HEK293T (cell line): ENCODE measurements around the gene B3GNT2.
"Not testable (repeated sequence)": the region's sequence is repeated elsewhere in the genome, so short reads cannot be mapped to it uniquely, and the experiment has no call there.

Experiments used
- CTCF ChIA-PET: fragments of 350-600 bp; formaldehyde crosslinking; extraction: SDS; loops from one replicate; lab custom pipeline; 2021; ENCODE audit warnings: antibody characterized with exemption, inconsistent platforms; lab: Yijun Ruan, JAX
- POLR2A ChIA-PET: fragments of 350-600 bp; formaldehyde crosslinking; extraction: SDS; loops from one replicate; lab custom pipeline; 2020; ENCODE audit warnings: antibody characterized with exemption, inconsistent platforms; lab: Yijun Ruan, JAX
- DNase-seq: peaks from one replicate; pipeline ENCODE4 v3.0.0; 2012; ENCODE audit warnings: mixed read lengths; ENCODE audit errors: extremely low spot score
- ARNT ChIP-seq: fragments of 450-650 bp; IDR thresholded peaks from 2 replicates; pipeline ENCODE4 v1.6.1; 2017; ENCODE audit warnings: mild to moderate bottlenecking
- BHLHE40 ChIP-seq: fragments of 450-650 bp; IDR thresholded peaks from 2 replicates; pipeline ENCODE4 v1.6.1; 2016; ENCODE audit warnings: mild to moderate bottlenecking, moderate library complexity, borderline replicate concordance
- CTBP1 ChIP-seq: fragments of 450-650 bp; IDR thresholded peaks from 2 replicates; pipeline ENCODE4 v1.6.1; 2016; ENCODE audit warnings: borderline replicate concordance
- ELF4 ChIP-seq: fragments of 450-650 bp; IDR thresholded peaks from 2 replicates; pipeline ENCODE4 v1.6.1; 2017; ENCODE audit warnings: antibody characterized with exemption
- FOXA1 ChIP-seq: fragments of 450-650 bp; IDR thresholded peaks from 2 replicates; pipeline ENCODE4 v1.6.1; 2016; ENCODE audit warnings: mild to moderate bottlenecking
- FOXK2 ChIP-seq: fragments of 450-650 bp; IDR thresholded peaks from 2 replicates; pipeline ENCODE4 v1.6.1; 2016; ENCODE audit warnings: mild to moderate bottlenecking
- FOXM1 ChIP-seq: fragments of 450-650 bp; IDR thresholded peaks from 2 replicates; pipeline ENCODE4 v1.6.1; 2017; ENCODE audit warnings: mild to moderate bottlenecking, borderline replicate concordance
- HDGF ChIP-seq: fragments of 450-650 bp; IDR thresholded peaks from 2 replicates; pipeline ENCODE4 v1.6.1; 2017; ENCODE audit warnings: antibody characterized with exemption, borderline replicate concordance
- L3MBTL2 ChIP-seq: fragments of 450-650 bp; conservative IDR thresholded peaks from 2 replicates; pipeline ENCODE4 v1.6.1; 2016; ENCODE audit warnings: mild to moderate bottlenecking
- LEF1 ChIP-seq: fragments of 450-650 bp; IDR thresholded peaks from 2 replicates; pipeline ENCODE4 v1.6.1; 2017; ENCODE audit warnings: mild to moderate bottlenecking, borderline replicate concordance
- NFRKB ChIP-seq: fragments of 450-650 bp; IDR thresholded peaks from 2 replicates; pipeline ENCODE4 v1.6.1; 2016; ENCODE audit warnings: mild to moderate bottlenecking, moderate library complexity
- PKNOX1 ChIP-seq: fragments of 450-650 bp; IDR thresholded peaks from 2 replicates; pipeline ENCODE4 v1.6.1; 2016
- SP1 ChIP-seq: fragments of 450-650 bp; IDR thresholded peaks from 2 replicates; pipeline ENCODE4 v1.6.1; 2017
- SUZ12 ChIP-seq: fragments of 450-650 bp; IDR thresholded peaks from 2 replicates; pipeline ENCODE4 v1.6.1; 2016; ENCODE audit warnings: mild to moderate bottlenecking
- TARDBP ChIP-seq: fragments of 450-650 bp; IDR thresholded peaks from 2 replicates; pipeline ENCODE4 v1.6.1; 2016
- ZNF384 ChIP-seq: fragments of 450-650 bp; IDR thresholded peaks from 2 replicates; pipeline ENCODE4 v1.6.1; 2016

Gene B3GNT2

GRCh38 chr2:62152000-62152399, 43.9 kb upstream of the B3GNT2 start:
- ChIA-PET CTCF (no interaction called here), POLR2A (no interaction called here)
- no peak for TF ChIP-seq LEF1
- DNase-seq = no peak

GRCh38 chr2:62156861-62157496, 38.9 kb upstream of the B3GNT2 start:
- no peak for DNase-seq
- no peak for TF ChIP-seq CTBP1
- no peak for TF ChIP-seq NFRKB
- no peak for TF ChIP-seq ELF4
- TF ChIP-seq FOXA1 = no peak
- TF ChIP-seq ARNT = no peak
- no peak for TF ChIP-seq FOXM1
- TF ChIP-seq LEF1 = no peak
- no peak for TF ChIP-seq L3MBTL2
- no peak for TF ChIP-seq SUZ12
- TF ChIP-seq TARDBP = no peak
- no peak for TF ChIP-seq SP1
- TF ChIP-seq FOXK2 = no peak
- TF ChIP-seq PKNOX1 = no peak
- ChIA-PET CTCF (no interaction called here), POLR2A (no interaction called here)

- no peak for TF ChIP-seq ELF4
- ChIA-PET CTCF (no interaction called here), POLR2A (no interaction called here)
- DNase-seq = no peak
Observed at GRCh38 chr2:62158444-62159121, 37.3 kb upstream of the B3GNT2 start.

- CTCF ChIA-PET, POLR2A ChIA-PET, DNase-seq: not testable (repeated sequence)
Observed at GRCh38 chr2:62160691-62161090, 35.2 kb upstream of the B3GNT2 start.

- CTCF ChIA-PET = interaction anchor here (0.7 kb wide), 1 partner anchor 311 kb away, joined by 3 read pairs; no protein-coding TSS in a partner anchor
- POLR2A ChIA-PET = no interaction called here
- DNase-seq = no peak
- TF ChIP-seq FOXM1 = no peak
- no peak for TF ChIP-seq FOXA1
- no peak for TF ChIP-seq SP1
- TF ChIP-seq ARNT = no peak
- TF ChIP-seq ELF4 = no peak
- no peak for TF ChIP-seq PKNOX1
- no peak for TF ChIP-seq FOXK2
- no peak for TF ChIP-seq TARDBP
- TF ChIP-seq HDGF = no peak
- TF ChIP-seq L3MBTL2 = no peak
Observed at GRCh38 chr2:62163106-62163831, 32.6 kb upstream of the B3GNT2 start.

- CTCF ChIA-PET = no interaction called here
- DNase-seq = no peak
- no peak for TF ChIP-seq PKNOX1
- TF ChIP-seq L3MBTL2 = no peak
- no peak for TF ChIP-seq FOXM1
- no peak for TF ChIP-seq SUZ12
- TF ChIP-seq FOXK2 = no peak
- TF ChIP-seq SP1 = no peak
- no peak for TF ChIP-seq ELF4
- POLR2A ChIA-PET = no interaction called here
Observed at GRCh38 chr2:62163834-62164233, 32.1 kb upstream of the B3GNT2 start.

- DNase-seq = no peak
- POLR2A ChIA-PET = no interaction called here
- CTCF ChIA-PET = interaction anchor here (0.7 kb wide), 1 partner anchor 113 kb away, joined by 5 read pairs; no protein-coding TSS in a partner anchor
- TF ChIP-seq ARNT (no peak), SUZ12 (no peak), L3MBTL2 (no peak), FOXK2 (no peak), ZNF384 (no peak), HDGF (no peak), ELF4 (no peak), PKNOX1 (no peak), FOXM1 (no peak), SP1 (no peak), TARDBP (no peak), BHLHE40 (no peak), FOXA1 (no peak), CTBP1 (no peak), LEF1 (no peak), NFRKB (no peak)
Observed at GRCh38 chr2:62175728-62176127, 20.2 kb upstream of the B3GNT2 start.
